Neuronal stem cell (in vitro differentiated cells): ENCODE results near the gene MAMLD1.
A peak's percentile ranks its signal among the peaks of the same experiment; 100 is the strongest.

Experiments used
- DNase-seq: peaks from one replicate; pipeline ENCODE4 v3.0.0-alpha.2; 2013; ENCODE audit warnings: low spot score
- H2AFZ ChIP-seq: one replicate; pipeline ENCODE4 v1.6.1; 2013; ENCODE audit warnings: mild to moderate bottlenecking, low read length, inconsistent platforms
- H2AK5ac ChIP-seq: 2 replicates; pipeline ENCODE4 v1.6.1; 2013; ENCODE audit warnings: low read depth, mild to moderate bottlenecking, inconsistent platforms, low read length, moderate library complexity, mixed read lengths
- H2BK120ac ChIP-seq: 2 replicates; pipeline ENCODE4 v1.6.1; 2013; ENCODE audit warnings: low read depth, mild to moderate bottlenecking, inconsistent platforms, low read length, moderate library complexity, mixed read lengths
- H2BK12ac ChIP-seq: one replicate; pipeline ENCODE4 v1.6.1; 2013; ENCODE audit warnings: low read length, inconsistent platforms
- H2BK15ac ChIP-seq: 2 replicates; pipeline ENCODE4 v1.6.1; 2013; ENCODE audit warnings: mild to moderate bottlenecking, low read length, inconsistent platforms, mixed read lengths
- H2BK5ac ChIP-seq: one replicate; pipeline ENCODE4 v1.6.1; 2013; ENCODE audit warnings: inconsistent platforms, mild to moderate bottlenecking, low read length, moderate library complexity
- H3K14ac ChIP-seq: one replicate; pipeline ENCODE4 v1.6.1; 2013; ENCODE audit warnings: low read length, inconsistent platforms
- H3K18ac ChIP-seq: 2 replicates; pipeline ENCODE4 v1.6.1; 2013; ENCODE audit warnings: low read length, inconsistent platforms
- H3K23ac ChIP-seq: 2 replicates; pipeline ENCODE4 v1.6.1; 2013; ENCODE audit warnings: low read depth, mild to moderate bottlenecking, mixed read lengths, low read length, inconsistent platforms; ENCODE audit not compliant: poor library complexity
- H3K27ac ChIP-seq: replicated peaks from 3 replicates; pipeline ENCODE4 v1.5.1; 2013; ENCODE audit warnings: low read length, inconsistent platforms
- H3K27me3 ChIP-seq, 3 experiments: 2 replicates each; pipeline ENCODE4 v1.6.1; 2013; ENCODE audit warnings: low read length in 3 of 3, mild to moderate bottlenecking in 2 of 3, inconsistent platforms in 1 of 3, low read depth in 1 of 3, mixed read lengths in 1 of 3, moderate library complexity in 1 of 3; ENCODE audit not compliant: control insufficient read depth in 3 of 3, insufficient read depth in 3 of 3
- H3K36me3 ChIP-seq, 2 donors: replicated peaks in 1 of 2; 2 replicates each; pipeline ENCODE4 v1.6.1; 2013; ENCODE audit warnings: low read length in 2 of 2; ENCODE audit not compliant: control insufficient read depth in 2 of 2, insufficient read depth in 2 of 2
- H3K4ac ChIP-seq: 2 replicates; pipeline ENCODE4 v1.6.1; 2013; ENCODE audit warnings: inconsistent platforms, mild to moderate bottlenecking, low read length, moderate library complexity
- H3K4me1 ChIP-seq, 2 donors: 1 replicate in 1 of 2; 2 replicates in 1 of 2; pipeline ENCODE4 v1.6.1; 2013; ENCODE audit warnings: low read length in 2 of 2, low read depth in 1 of 2; ENCODE audit not compliant: control insufficient read depth in 2 of 2, insufficient read depth in 1 of 2
- H3K4me2 ChIP-seq: one replicate; pipeline ENCODE4 v1.6.1; 2013; ENCODE audit warnings: mild to moderate bottlenecking, low read length, inconsistent platforms; ENCODE audit not compliant: insufficient read depth, poor library complexity, severe bottlenecking
- H3K4me3 ChIP-seq, 2 donors: 2 replicates each; pipeline ENCODE4 v1.5.1; 2013; ENCODE audit warnings: low read length in 2 of 2, mild to moderate bottlenecking in 2 of 2, inconsistent platforms in 1 of 2, moderate library complexity in 1 of 2
- H3K79me1 ChIP-seq: one replicate; pipeline ENCODE4 v1.6.1; 2013; ENCODE audit warnings: low read depth, mild to moderate bottlenecking, inconsistent platforms, low read length, moderate library complexity
- H3K9ac ChIP-seq: one replicate; pipeline ENCODE4 v1.6.1; 2013; ENCODE audit warnings: mild to moderate bottlenecking, low read depth, low read length, inconsistent platforms; ENCODE audit not compliant: poor library complexity
- H3K9me3 ChIP-seq, 2 donors: replicated peaks in 1 of 2; 2 replicates each; pipeline versions ENCODE3 to v1.6.1; 2013; ENCODE audit warnings: low read length in 2 of 2, mild to moderate bottlenecking in 2 of 2, inconsistent platforms in 1 of 2, low read depth in 1 of 2, mixed read lengths in 1 of 2, moderate library complexity in 1 of 2; ENCODE audit not compliant: control insufficient read depth in 2 of 2, insufficient read depth in 1 of 2
- H4K8ac ChIP-seq: one replicate; pipeline ENCODE4 v1.6.1; 2013; ENCODE audit warnings: low read depth, mild to moderate bottlenecking, inconsistent platforms, low read length, moderate library complexity
- H4K91ac ChIP-seq: one replicate; pipeline ENCODE4 v1.6.1; 2013; ENCODE audit warnings: low read length, low read depth, mild to moderate bottlenecking, inconsistent platforms; ENCODE audit not compliant: poor library complexity
- WGBS, 2 donors: extraction: QIAGEN DNeasy Blood & Tissue Kit; methylation state at CpG; one replicate each; pipeline ENCODE4 v1.1.7; 2013; ENCODE audit warnings: missing lambda C conversion rate in 2 of 2, mixed read lengths in 1 of 2; ENCODE audit not compliant: insufficient read length in 2 of 2, insufficient replicate concordance in 1 of 2; ENCODE audit errors: extremely low coverage in 2 of 2; 5-methylcytosine and 5-hydroxymethylcytosine counted together

Gene MAMLD1

GRCh38 chrX:150546711-150547153 is 183.6 kb downstream of the MAMLD1 start:
- Histone ChIP-seq H3K27ac (no peak overlapping the region), H4K8ac (no peak overlapping the region), H3K9me3 (no peaks in the 10 kb centered on the region), H4K91ac (no peak overlapping the region), H2BK12ac (no peak overlapping the region), H2AFZ (peak overlapping the region; percentile 61), H3K79me1 (no peaks in the 10 kb centered on the region), H3K36me3 (no peaks in the 10 kb centered on the region), H2BK5ac (no peak overlapping the region), H3K27me3 (peaks cover 0 to 8% (median 4%) of the 10 kb centered on the region in 3 experiments), H3K9ac (no peak overlapping the region), H3K4me2 (no peak overlapping the region), H3K14ac (no peak overlapping the region), H2BK120ac (no peak overlapping the region), H3K4me3 (no peak overlapping the region), H3K4ac (no peak overlapping the region), H2AK5ac (no peak overlapping the region), H2BK15ac (no peak overlapping the region), H3K23ac (no peak overlapping the region), H3K4me1 (peaks cover 4 to 10% of the 10 kb centered on the region in 2 donors), H3K18ac (no peak overlapping the region)
- DNase-seq, result no peak
- WGBS, 2 donors, result no CpG with 5 or more reads among the region's 9 CpGs

GRCh38 chrX:150547375-150548115 is 184.4 kb downstream of the MAMLD1 start:
- H2BK5ac ChIP-seq, result no peak overlapping the region
- H3K36me3 ChIP-seq, result no peaks in the 10 kb centered on the region
- WGBS, 2 donors, result no CpG with 5 or more reads among the region's 54 CpGs
- peak overlapping the region; percentile 79 for H3K9ac ChIP-seq
- peaks cover 0 to 8% (median 4%) of the 10 kb centered on the region in 3 experiments for H3K27me3 ChIP-seq
- H3K18ac ChIP-seq, result peak overlapping the region; percentile 83
- H2AK5ac ChIP-seq, result no peak overlapping the region
- no peak overlapping the region for H3K27ac ChIP-seq
- H3K4ac ChIP-seq, result no peak overlapping the region
- H4K8ac ChIP-seq, result no peak overlapping the region
- H3K14ac ChIP-seq, result no peak overlapping the region
- no peak overlapping the region for H4K91ac ChIP-seq
- H3K4me3 ChIP-seq, result peak overlapping the region in 1 of 2 donors; percentile 13
- H3K9me3 ChIP-seq, result no peaks in the 10 kb centered on the region
- H2BK120ac ChIP-seq, result no peak overlapping the region
- DNase-seq, result no peak
- H3K4me2 ChIP-seq, result peak overlapping the region; percentile 69
- H2BK15ac ChIP-seq, result no peak overlapping the region
- peaks cover 4 to 10% of the 10 kb centered on the region in 2 donors for H3K4me1 ChIP-seq
- H2BK12ac ChIP-seq, result no peak overlapping the region
- no peaks in the 10 kb centered on the region for H3K79me1 ChIP-seq
- H3K23ac ChIP-seq, result no peak overlapping the region
- H2AFZ ChIP-seq, result no peak overlapping the region

GRCh38 chrX:150548251-150548650 is 185.1 kb downstream of the MAMLD1 start:
- H3K4me1 ChIP-seq, result peaks cover 4 to 10% of the 10 kb centered on the region in 2 donors
- H2BK120ac ChIP-seq, result no peak overlapping the region
- no peak for DNase-seq
- no peak overlapping the region for H4K91ac ChIP-seq
- no peaks in the 10 kb centered on the region for H3K79me1 ChIP-seq
- H3K27me3 ChIP-seq, result peaks cover 0 to 8% (median 4%) of the 10 kb centered on the region in 3 experiments
- H3K4me3 ChIP-seq, result no peak overlapping the region
- no peak overlapping the region for H2BK15ac ChIP-seq
- H2BK5ac ChIP-seq, result no peak overlapping the region
- H3K4me2 ChIP-seq, result no peak overlapping the region
- H3K4ac ChIP-seq, result no peak overlapping the region
- H3K23ac ChIP-seq, result no peak overlapping the region
- no peak overlapping the region for H3K27ac ChIP-seq
- no peak overlapping the region for H3K9ac ChIP-seq
- no peak overlapping the region for H4K8ac ChIP-seq
- no CpG with 5 or more reads among the region's 4 CpGs for WGBS, 2 donors
- H3K9me3 ChIP-seq, result no peaks in the 10 kb centered on the region
- no peak overlapping the region for H2BK12ac ChIP-seq
- H2AFZ ChIP-seq, result no peak overlapping the region
- H3K14ac ChIP-seq, result no peak overlapping the region
- H3K36me3 ChIP-seq, result no peaks in the 10 kb centered on the region
- H3K18ac ChIP-seq, result no peak overlapping the region
- no peak overlapping the region for H2AK5ac ChIP-seq

GRCh38 chrX:150548684-150549083 is 185.6 kb downstream of the MAMLD1 start:
- H3K36me3 ChIP-seq, result no peaks in the 10 kb centered on the region
- H2BK12ac ChIP-seq, result no peak overlapping the region
- H2AK5ac ChIP-seq, result no peak overlapping the region
- WGBS, 2 donors, result no CpG with 5 or more reads among the region's 2 CpGs
- no peak overlapping the region for H2AFZ ChIP-seq
- H3K4me3 ChIP-seq, result no peak overlapping the region
- no peak overlapping the region for H3K4ac ChIP-seq
- H3K4me2 ChIP-seq, result no peak overlapping the region
- H3K27me3 ChIP-seq, result peaks cover 0 to 8% (median 4%) of the 10 kb centered on the region in 3 experiments
- H3K18ac ChIP-seq, result no peak overlapping the region
- H3K27ac ChIP-seq, result no peak overlapping the region
- H4K91ac ChIP-seq, result no peak overlapping the region
- no peak for DNase-seq
- H3K4me1 ChIP-seq, result peaks cover 4 to 7% of the 10 kb centered on the region in 2 donors
- no peak overlapping the region for H3K9ac ChIP-seq
- H3K9me3 ChIP-seq, result no peaks in the 10 kb centered on the region
- H3K79me1 ChIP-seq, result no peaks in the 10 kb centered on the region
- no peak overlapping the region for H3K14ac ChIP-seq
- no peak overlapping the region for H4K8ac ChIP-seq
- H2BK5ac ChIP-seq, result no peak overlapping the region
- no peak overlapping the region for H2BK120ac ChIP-seq
- H2BK15ac ChIP-seq, result no peak overlapping the region
- H3K23ac ChIP-seq, result no peak overlapping the region
